GM12873 (cell line): ENCODE data around the gene KCNK15.

Experiments
- TF ChIP-seq, protein P1 (sequence below): IDR thresholded peaks from 2 replicates; pipeline ENCODE4 v1.5.1; 2012; ENCODE audit warnings: low read depth, mild to moderate bottlenecking, moderate library complexity, low read length, control low read depth; ENCODE audit not compliant: insufficient read depth; ENCODE audit errors: missing control alignments

Gene KCNK15

DNA sequence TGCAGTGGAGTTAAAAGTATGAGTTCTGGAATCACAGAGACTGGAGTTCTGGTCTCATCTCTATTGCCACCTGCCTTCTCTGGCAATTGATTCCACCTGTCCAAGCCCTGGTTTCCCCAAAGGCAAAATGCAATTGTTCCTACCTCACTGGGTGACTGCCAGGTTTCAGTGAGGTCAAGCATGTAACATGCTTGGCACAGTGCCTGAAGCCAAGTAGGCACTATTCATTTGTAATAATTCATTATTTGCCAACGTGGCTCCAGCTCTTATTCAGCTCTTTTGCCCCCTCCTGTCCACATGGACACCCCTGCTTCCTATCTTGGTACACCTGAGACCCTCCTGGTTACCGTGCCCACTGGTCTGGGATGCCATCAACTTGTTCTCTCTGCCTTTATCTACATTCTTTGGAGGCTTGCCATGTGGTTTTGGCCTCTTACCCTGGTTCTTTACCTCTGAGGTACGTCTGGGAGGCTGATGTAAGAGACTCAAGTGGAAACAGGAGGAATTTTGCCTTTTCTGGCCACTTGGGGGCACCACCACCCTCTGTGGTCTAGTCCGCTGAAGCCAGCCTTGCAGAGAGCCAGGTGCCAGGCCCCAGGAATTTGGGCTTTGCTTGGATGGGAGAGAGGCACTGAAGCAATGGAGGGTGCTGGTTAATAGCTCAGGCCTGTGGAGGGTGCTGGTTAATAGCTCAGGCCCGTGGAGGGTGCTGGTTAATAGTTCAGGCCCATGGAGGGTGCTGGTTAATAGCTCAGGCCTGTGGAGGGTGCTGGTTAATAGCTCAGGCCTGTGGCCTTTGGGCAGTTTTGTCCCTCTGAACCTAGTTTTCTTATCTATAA is 1.7 kb downstream of the KCNK15 start:
- TF ChIP-seq, protein P1, sequence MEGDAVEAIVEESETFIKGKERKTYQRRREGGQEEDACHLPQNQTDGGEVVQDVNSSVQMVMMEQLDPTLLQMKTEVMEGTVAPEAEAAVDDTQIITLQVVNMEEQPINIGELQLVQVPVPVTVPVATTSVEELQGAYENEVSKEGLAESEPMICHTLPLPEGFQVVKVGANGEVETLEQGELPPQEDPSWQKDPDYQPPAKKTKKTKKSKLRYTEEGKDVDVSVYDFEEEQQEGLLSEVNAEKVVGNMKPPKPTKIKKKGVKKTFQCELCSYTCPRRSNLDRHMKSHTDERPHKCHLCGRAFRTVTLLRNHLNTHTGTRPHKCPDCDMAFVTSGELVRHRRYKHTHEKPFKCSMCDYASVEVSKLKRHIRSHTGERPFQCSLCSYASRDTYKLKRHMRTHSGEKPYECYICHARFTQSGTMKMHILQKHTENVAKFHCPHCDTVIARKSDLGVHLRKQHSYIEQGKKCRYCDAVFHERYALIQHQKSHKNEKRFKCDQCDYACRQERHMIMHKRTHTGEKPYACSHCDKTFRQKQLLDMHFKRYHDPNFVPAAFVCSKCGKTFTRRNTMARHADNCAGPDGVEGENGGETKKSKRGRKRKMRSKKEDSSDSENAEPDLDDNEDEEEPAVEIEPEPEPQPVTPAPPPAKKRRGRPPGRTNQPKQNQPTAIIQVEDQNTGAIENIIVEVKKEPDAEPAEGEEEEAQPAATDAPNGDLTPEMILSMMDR: peak; percentile 82

- TF ChIP-seq, protein P1: no peak
Measured at GRCh38 chr20:44748005-44748370, 2.3 kb downstream of the KCNK15 start.

DNA sequence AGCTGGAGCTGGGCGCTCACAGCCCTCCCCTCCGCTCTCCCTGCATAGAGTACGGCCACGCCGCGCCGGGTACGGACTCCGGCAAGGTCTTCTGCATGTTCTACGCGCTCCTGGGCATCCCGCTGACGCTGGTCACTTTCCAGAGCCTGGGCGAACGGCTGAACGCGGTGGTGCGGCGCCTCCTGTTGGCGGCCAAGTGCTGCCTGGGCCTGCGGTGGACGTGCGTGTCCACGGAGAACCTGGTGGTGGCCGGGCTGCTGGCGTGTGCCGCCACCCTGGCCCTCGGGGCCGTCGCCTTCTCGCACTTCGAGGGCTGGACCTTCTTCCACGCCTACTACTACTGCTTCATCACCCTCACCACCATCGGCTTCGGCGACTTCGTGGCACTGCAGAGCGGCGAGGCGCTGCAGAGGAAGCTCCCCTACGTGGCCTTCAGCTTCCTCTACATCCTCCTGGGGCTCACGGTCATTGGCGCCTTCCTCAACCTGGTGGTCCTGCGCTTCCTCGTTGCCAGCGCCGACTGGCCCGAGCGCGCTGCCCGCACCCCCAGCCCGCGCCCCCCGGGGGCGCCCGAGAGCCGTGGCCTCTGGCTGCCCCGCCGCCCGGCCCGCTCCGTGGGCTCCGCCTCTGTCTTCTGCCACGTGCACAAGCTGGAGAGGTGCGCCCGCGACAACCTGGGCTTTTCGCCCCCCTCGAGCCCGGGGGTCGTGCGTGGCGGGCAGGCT is 4.6 kb downstream of the KCNK15 start:
- TF ChIP-seq, protein P1: peak; percentile 0

GRCh38 chr20:44752099-44752931 is 6.7 kb downstream of the KCNK15 start:
- TF ChIP-seq, protein P1: no peak

DNA sequence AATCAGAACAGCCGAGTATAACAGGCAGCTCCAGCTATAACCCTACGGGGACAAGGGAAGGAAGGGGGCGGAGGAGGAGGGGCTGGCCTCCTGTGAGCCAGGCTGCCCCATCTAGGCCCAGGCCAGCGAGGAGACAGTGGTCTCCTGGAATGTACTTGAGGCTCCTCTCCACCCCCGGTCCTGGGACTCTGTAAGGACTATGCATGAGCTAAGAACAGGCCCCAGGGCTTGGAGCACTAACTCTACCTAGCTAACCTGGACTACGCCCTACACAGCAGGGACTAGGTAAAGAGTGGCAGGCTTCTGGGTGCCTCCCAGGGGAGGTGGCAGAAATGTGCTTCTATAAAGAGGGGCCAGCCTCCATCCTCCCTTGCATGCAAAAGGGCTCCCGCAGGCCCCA is 8.9 kb downstream of the KCNK15 start:
- TF ChIP-seq, protein P1: no peak

DNA sequence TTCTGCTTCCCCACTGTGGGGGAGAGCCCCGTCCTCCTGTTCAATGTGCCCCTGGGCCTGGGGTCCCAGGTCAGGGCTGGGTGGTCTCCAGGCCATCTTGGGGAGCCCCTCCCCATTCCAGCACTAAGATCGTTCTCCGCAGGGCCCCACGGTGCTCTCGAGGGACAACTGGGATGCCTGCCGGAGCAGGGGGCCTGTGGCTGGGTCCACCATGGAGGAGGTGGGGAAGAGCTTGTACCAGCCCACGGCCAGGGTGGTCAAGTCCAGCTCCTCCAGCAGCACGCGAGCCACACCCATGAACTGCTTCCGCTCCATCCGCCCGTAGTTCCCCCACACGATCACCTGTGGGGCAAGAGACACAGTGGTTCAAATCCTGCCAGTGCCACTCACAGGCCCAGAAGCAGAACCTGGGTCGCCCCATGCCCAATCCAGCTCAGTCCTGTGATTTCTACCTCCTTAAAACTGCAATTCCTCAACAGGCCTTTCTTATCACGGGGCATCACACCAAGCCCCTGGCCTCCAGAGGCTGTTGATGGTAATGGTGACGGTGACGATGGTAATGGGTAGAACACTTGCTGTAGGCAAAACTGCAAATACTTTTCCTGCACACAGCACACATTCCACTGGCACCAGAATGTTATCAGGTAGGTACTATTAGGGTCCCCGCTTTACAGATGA is 10.5 kb downstream of the KCNK15 start:
- TF ChIP-seq, protein P1: no peak
